Left renal cortex interstitium (tissue), 4 donors: Measurements from ENCODE around the gene IZUMO1. TPM values are rescaled to one million over a fixed set of nuclear protein-coding genes. Genes with fewer than 3 reads are reported as not detected.

Source experiments
- DNase-seq, 4 donors: peaks; one replicate each; pipeline ENCODE4 v3.0.0-alpha.2; 2013; ENCODE audit warnings: low read depth in 4 of 4, low spot score in 2 of 4, missing footprints in 1 of 4
- polyA plus RNA-seq, 4 donors: library from polyadenylated mRNA; unstranded; fragments of 120-200 nt; gene quantifications; one replicate each; pipeline ENCODE4 v1.2.1, GENCODE V29; 2013; ENCODE audit not compliant: insufficient read length in 4 of 4

IZUMO1 gene
- polyA plus RNA-seq, 4 donors = 0.23 to 0.67 (median 0.32) TPM

DNA sequence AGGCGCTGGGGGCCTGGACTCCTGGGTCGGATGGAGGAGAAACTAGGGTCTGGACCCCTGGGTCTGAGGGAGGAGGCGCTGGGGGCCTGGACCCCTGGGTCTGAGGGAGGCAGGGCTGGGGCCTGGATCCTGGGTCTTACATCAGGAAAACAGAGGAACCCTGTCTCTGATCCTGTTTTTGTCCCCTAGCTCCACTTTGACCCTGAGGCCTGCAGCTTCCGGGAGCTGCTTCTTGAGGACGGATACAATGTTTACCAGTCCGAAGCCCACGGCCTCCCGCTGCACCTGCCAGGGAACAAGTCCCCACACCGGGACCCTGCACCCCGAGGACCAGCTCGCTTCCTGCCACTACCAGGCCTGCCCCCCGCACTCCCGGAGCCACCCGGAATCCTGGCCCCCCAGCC, 11.0 kb upstream of the IZUMO1 start:
- DNase-seq = no peak

- no peak for DNase-seq
Observed at GRCh38 chr19:48757089-48757675, 10.5 kb upstream of the IZUMO1 start.

- DNase-seq = no peak
Observed at GRCh38 chr19:48756686-48757085, 10.0 kb upstream of the IZUMO1 start.

DNA sequence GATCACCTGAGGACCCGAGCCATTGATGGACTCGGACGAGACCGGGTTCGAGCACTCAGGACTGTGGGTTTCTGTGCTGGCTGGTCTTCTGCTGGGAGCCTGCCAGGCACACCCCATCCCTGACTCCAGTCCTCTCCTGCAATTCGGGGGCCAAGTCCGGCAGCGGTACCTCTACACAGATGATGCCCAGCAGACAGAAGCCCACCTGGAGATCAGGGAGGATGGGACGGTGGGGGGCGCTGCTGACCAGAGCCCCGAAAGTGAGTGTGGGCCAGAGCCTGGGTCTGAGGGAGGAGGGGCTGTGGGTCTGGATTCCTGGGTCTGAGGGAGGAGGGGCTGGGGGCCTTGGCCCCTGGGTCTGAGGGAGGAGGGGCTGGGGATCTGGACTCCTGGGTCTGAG, 9.5 kb upstream of the IZUMO1 start:
- DNase-seq = no peak

DNA sequence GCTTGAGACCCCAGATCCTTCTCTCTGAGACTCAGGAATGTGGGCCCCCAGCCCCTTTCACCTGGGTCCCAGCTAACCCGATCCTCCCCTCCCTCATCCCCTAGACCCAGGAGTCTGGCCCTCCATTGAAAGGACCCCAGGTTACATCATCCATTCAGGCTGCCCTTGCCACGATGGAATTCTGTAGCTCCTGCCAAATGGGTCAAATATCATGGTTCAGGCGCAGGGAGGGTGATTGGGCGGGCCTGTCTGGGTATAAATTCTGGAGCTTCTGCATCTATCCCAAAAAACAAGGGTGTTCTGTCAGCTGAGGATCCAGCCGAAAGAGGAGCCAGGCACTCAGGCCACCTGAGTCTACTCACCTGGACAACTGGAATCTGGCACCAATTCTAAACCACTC, 9.1 kb upstream of the IZUMO1 start:
- DNase-seq = no peak

- no peak for DNase-seq
Observed at GRCh38 chr19:48755084-48755641, 8.5 kb upstream of the IZUMO1 start, which contains the start of gene FGF21. FGF21 (plus strand) TSS chr19:48755524; CDS start chr19:48756237, 713 bp downstream.

- DNase-seq = no peak
Observed at GRCh38 chr19:48752496-48753365, 6.0 kb upstream of the IZUMO1 start, which contains the start of gene FUT1. FUT1 (minus strand) TSS chr19:48752641; CDS start chr19:48751281, 1,360 bp downstream.

- DNase-seq = no peak
Observed at GRCh38 chr19:48751845-48752495, 5.3 kb upstream of the IZUMO1 start.

GRCh38 chr19:48750771-48751504, 4.2 kb upstream of the IZUMO1 start:
- DNase-seq = no peak

- no peak for DNase-seq
Observed at GRCh38 chr19:48750351-48750750, 3.6 kb upstream of the IZUMO1 start.

- DNase-seq = no peak
Observed at GRCh38 chr19:48749571-48750198, 3.0 kb upstream of the IZUMO1 start.

- no peak for DNase-seq
Observed at GRCh38 chr19:48746110-48746509, 599 bp downstream of the IZUMO1 start.

DNA sequence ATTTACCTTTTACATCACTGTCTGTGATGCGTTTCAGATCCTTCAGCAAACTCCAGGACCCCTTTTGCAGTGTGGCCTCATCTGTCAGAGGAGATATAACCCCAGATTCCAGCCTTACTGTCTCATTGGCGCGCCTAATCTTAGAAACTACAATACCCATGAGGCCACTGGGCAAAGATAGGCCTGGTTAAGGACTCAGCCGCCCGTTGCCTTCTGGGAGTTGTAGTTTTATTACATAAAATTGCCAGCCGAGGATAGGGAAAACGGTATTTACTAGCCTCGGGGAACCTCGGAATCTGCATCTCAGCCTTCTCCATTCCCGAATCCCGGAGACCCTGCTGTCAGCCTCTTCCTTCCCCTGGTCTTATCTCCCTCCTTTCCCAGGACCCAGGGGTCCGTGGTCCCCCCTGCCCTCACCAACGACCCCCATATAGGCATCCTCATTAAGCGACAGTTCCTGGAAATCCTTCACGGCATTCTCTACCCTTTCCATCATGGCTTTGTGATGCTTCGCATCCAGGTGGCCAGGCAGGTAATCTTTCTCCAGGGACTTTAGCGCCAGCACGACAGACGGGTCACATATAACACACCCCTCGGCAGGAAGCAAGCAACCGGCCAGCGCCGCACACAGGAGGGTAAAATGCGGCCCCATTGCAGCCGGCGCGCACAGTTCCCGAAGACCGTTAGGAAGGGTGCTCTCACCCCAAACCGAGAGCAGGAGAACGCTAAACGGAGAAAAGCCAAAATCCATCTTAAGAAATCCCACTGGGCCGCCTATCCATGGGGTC, 1.3 kb downstream of the IZUMO1 start:
- DNase-seq = no peak

DNA sequence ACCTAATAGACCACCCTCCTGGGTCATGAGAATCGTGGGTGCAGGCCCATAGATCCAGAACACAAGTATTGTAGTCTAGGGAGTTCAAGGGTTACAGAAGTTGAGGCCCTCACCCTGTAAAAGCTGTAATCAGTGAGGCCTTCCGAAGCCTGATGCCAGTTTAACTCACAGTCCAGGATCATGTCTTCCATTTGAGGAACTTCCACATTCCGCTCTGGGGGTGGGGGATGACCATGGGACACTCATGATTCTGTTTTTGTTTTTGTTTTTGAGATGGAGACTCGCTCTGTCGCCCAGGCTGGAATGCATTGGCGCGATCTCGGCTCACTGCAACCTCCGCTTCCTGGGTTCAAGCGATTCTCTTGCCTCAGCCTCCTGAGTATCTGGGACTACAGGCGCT, 4.6 kb downstream of the IZUMO1 start:
- DNase-seq = no peak

- DNase-seq = no peak
Observed at GRCh38 chr19:48741129-48741999, 5.3 kb downstream of the IZUMO1 start.

DNA sequence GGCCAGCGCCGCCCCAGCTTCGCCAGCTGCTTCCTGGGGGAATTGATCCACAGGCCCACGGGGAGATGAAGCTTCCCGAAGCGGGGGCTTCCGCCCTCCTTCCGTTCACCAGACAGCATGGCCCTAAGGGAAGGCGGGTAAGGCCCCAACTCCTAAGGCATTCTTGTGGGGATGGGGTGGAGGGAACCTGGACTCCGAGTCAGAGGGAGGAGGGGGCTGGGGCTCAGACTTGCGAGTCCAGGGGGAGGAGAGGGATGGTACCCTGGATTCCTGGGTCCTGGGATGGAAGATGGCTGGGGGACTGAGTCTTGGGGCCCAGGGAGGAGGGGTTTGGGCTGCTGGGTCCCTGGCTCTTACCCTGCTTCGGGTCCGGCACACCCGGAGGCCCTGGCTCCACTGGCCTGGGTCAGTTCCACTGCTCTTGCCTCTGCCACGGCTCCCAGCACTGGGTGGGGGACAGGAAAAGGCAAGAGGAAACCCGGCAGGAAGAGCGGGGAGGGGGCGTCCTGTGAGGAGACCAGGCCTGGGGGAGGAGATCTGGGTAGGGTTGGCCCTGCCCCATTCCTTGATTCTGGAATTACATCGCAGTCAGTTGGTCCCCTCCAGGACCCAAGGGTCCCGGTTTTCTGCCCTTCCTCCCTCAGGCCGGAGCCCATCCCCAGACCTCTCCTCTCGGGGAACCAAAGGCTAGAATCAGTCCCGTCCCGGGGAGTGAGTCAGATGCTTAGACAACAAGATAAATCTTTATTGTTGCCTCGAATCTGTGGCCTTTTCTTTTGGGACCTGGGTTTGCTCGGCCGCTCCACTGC, 6.3 kb downstream of the IZUMO1 start, which contains the start of gene RASIP1:
TSS of gene RASIP1 (minus strand) at position 447 of the 809 bp plus-strand sequence. CDS start at position 119, 328 bp downstream.
- no peak for DNase-seq
